OCI-LY1 (cell line): Measurements from ENCODE around the gene IRF7.

Experiments
- CTCF ChIP-seq: fragments of 200-600 bp; sonication (generic), shearing (Covaris generic); IDR thresholded peaks from 2 replicates; pipeline ENCODE4 v1.5.1; 2017; ENCODE audit warnings: mild to moderate bottlenecking, antibody characterized with exemption, low read length, moderate library complexity, mixed read lengths
- EZH2 ChIP-seq: fragments of 200-600 bp; sonication (generic), shearing (Covaris generic); IDR thresholded peaks from 2 replicates; pipeline ENCODE4 v1.8.0; 2017; ENCODE audit warnings: borderline replicate concordance, mixed run types, mild to moderate bottlenecking, antibody characterized with exemption, low read length, moderate library complexity, mixed read lengths

GRCh38 chr11:615504-616319 is at the start of gene IRF7:
- TF ChIP-seq CTCF (no peak), EZH2 (no peak)
